ENCODE results near the gene STRIT1. TPM values are rescaled to one million over a fixed set of nuclear protein-coding genes. Genes with fewer than 3 reads are reported as not detected.

Gene STRIT1
- total and polyA plus RNA-seq, 7 donors: 2.4 TPM; not detected in 6

DNA sequence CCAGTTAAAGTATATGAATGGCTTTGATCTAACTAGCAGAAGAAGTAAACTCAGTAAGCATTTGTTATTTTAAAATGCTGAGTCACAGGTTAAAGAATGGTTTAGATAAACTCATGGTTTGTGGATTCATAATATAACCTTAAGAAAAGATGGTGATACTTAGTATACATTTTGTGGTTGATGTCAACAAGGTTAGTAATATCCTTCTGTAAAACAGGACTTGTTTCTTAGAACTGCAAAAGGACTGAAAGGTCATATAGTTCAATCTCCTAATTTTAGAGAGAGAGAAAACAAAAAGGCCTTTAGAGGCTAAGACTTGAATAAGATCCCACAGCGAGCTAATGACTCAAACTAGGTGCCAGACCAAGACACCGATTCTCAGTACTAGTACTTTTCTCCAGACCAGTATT lies 50.0 kb downstream of the STRIT1 start:
- H3K4me1 ChIP-seq: no peaks in the 10 kb centered on the region
- no peak overlapping the region for H3K4me3 ChIP-seq
- TF ChIP-seq POLR2A (IDR thresholded peaks at IDR 0.05) (no peak), EP300 (IDR thresholded peaks at IDR 0.05) (no peak), POLR2AphosphoS5 (IDR thresholded peaks at IDR 0.05) (no peak)
- TF ChIP-seq, protein P1, sequence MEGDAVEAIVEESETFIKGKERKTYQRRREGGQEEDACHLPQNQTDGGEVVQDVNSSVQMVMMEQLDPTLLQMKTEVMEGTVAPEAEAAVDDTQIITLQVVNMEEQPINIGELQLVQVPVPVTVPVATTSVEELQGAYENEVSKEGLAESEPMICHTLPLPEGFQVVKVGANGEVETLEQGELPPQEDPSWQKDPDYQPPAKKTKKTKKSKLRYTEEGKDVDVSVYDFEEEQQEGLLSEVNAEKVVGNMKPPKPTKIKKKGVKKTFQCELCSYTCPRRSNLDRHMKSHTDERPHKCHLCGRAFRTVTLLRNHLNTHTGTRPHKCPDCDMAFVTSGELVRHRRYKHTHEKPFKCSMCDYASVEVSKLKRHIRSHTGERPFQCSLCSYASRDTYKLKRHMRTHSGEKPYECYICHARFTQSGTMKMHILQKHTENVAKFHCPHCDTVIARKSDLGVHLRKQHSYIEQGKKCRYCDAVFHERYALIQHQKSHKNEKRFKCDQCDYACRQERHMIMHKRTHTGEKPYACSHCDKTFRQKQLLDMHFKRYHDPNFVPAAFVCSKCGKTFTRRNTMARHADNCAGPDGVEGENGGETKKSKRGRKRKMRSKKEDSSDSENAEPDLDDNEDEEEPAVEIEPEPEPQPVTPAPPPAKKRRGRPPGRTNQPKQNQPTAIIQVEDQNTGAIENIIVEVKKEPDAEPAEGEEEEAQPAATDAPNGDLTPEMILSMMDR (IDR thresholded peaks at IDR 0.05): no peak
- no peaks in the 10 kb centered on the region for H3K27me3 ChIP-seq
- 88% methylated on average over 2 of the region's 2 CpGs for WGBS, 2 donors
- H3K36me3 ChIP-seq: no peaks in the 10 kb centered on the region
- no peak for DNase-seq
- intact Hi-C loops (cut with DNase I): no loop called here
- no peak overlapping the region for H3K27ac ChIP-seq
- H3K9me3 ChIP-seq: no peaks in the 10 kb centered on the region

DNA sequence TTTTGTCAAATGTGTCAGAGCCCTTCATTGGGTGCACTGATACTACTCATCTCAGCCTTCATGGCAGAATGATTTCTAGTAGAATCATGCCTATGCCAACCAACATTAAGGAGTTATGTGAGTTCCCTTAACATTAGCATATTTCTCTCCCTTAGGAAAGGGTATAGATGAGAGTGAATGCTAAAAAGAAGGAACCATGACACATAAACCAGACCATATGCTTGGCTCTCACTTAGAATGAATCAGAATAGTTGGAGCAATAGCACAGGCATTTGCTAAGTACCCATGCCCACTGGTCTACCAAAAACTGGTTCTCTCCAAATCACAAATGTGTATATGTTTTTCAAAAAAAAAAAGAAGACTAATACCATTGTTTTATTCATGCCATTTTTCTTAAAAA lies 51.1 kb downstream of the STRIT1 start:
- H3K36me3 ChIP-seq: no peaks in the 10 kb centered on the region
- DNase-seq: no peak
- H3K9me3 ChIP-seq: no peaks in the 10 kb centered on the region
- H3K4me3 ChIP-seq: no peak overlapping the region
- no peaks in the 10 kb centered on the region for H3K27me3 ChIP-seq
- no peak overlapping the region for H3K27ac ChIP-seq
- intact Hi-C loops (cut with DNase I): no loop called here
- H3K4me1 ChIP-seq: no peaks in the 10 kb centered on the region
- TF ChIP-seq POLR2A (IDR thresholded peaks at IDR 0.05) (no peak), POLR2AphosphoS5 (IDR thresholded peaks at IDR 0.05) (no peak), EP300 (IDR thresholded peaks at IDR 0.05) (no peak)
- TF ChIP-seq, protein P1 (IDR thresholded peaks at IDR 0.05): no peak

DNA sequence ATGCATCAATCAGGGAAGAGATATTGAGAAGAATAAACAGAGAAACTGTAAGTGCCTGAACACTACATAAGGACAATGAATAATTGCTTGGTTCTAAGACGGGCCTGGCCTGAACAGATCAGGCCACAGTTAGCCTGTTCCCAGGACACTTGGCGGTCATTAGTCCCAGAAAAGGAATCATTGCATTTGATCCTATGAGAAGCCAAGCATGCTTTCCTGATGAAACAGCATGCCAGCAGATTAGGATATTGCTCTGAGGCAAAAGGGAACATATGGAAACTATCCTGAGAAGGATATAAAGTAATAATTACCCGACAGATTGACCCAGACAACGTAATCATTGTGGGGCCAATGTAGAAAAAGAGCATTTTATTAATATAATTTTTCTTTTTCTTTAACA lies 51.9 kb downstream of the STRIT1 start:
- WGBS, 2 donors: 82 to 90% methylated on average over 4 of the region's 4 CpGs
- no peaks in the 10 kb centered on the region for H3K4me1 ChIP-seq
- H3K27me3 ChIP-seq: no peaks in the 10 kb centered on the region
- no peaks in the 10 kb centered on the region for H3K9me3 ChIP-seq
- no peak overlapping the region for H3K4me3 ChIP-seq
- no peak for DNase-seq
- TF ChIP-seq, protein P1 (IDR thresholded peaks at IDR 0.05): no peak
- intact Hi-C loops (cut with DNase I): no loop called here
- H3K36me3 ChIP-seq: no peaks in the 10 kb centered on the region
- H3K27ac ChIP-seq: no peak overlapping the region

Other genes with a start within 250 kb of the STRIT1 start
- 1 to 10 TPM in 3 of 4 donors, under 1 TPM in 1; 0.49 to 5.0 (median 2.8) TPM for gene MME, start 213.4 kb downstream of the STRIT1 start, total RNA-seq
- gene MME, start 213.4 kb downstream of the STRIT1 start, polyA plus RNA-seq: 1 to 10 TPM in 1 of 3 donors, under 1 TPM in 2; 0.46 to 4.9 (median 0.60) TPM